Endometrial microvascular endothelial cells (primary cell): ENCODE data around the gene CYGB. TPM values are rescaled to one million over a fixed set of nuclear protein-coding genes. Genes with fewer than 3 reads are reported as not detected.
"Not testable (repeated sequence)": the region's sequence is repeated elsewhere in the genome, so short reads cannot be mapped to it uniquely, and the experiment has no call there.

Experiments used
- in situ Hi-C: cut with HindIII; loops from 2 replicates; pipeline ENCODE4 v1.10.0; 2017; ENCODE audit warnings: low sequenced_read_pairs, low pct_unique_long_range_greater_than_20kb; ENCODE audit errors: inconsistent ontology term
- total RNA-seq: library from RNA; depleted of rRNA; stranded (reverse); fragments of >200 nt; gene quantifications from one replicate; pipeline ENCODE4 v1.2.3, GENCODE V29; 2015; ENCODE audit errors: inconsistent ontology term

CYGB gene
- total RNA-seq, 1 donor from 2014 or later: 0.37 TPM

DNA sequence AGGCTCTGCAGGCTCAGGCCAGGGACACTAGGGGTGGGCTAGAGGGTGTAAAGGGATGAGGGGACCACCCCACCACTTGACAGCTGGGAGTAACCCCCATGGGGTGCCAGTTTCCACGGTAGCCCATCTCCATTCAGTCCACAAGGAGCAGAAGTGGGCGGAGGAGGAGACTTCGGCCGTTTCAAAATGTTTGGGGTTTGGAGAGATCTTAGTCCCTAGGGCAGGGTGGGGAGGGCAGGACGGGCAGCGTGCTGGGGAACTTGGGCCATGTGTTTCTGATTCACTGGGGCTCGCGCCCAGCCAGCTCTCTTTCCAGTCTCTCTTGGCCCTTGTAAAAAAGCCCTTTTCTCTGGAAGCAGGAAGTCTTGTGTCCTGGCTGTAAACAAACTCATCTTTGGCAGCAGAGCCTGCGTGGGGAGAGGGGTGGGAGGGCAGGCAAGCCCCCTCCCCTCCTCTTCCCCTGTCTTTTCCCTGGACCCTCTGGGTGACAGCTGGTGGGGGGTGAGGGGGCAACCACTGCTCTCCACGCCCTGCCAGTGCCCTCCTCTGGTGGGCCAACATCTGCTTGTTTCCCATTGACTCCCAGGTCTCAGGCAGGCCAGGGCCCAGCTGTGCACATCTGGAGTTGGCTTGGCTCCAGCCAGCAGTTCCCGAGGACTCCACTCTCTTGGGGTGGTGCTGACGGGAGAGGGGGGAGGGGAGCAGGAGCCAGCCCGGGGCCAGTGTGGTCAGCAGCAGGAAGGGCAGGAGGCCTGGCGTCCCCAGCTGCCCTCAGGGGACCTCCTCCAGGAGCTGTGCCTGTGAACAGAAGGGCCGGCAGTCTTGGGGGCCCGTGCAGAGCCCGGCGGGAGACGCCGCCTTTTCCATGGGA lies 8.1 kb downstream of the CYGB start:
- in situ Hi-C loops: no loop called here

DNA sequence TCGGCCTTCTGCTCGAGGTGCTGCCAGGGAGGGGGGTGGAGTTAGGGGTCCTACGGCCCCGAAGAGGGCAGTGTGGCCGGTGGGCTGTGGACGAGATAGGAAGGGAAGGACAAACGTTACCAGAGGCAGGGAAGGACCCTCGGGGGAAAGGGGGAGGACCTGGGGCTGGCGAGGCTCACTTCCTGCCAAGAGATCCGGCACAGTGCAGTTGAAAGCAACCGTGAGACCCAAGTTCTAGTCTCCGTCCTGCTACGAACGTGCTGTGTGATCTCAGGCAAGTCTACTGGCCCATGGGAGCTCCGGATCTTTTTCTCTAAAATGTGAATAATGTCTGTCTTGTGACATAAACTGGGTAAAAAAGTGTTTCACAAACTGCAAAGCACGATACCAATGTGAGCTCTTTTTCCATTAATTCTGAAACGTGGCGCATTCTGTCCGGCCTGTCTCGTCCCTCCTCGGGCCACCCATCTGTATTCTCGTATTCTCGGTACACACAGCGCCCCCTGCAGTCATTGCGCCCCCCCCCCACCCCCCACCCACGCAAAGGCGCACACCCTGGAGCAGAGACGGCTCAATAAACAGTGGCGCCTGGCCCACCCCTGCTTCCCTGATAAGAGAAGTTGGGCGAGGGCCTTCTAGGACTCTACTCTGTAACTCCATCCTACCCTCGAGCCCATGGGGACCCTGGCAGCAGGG lies 8.8 kb downstream of the CYGB start:
- in situ Hi-C loops: no loop called here

DNA sequence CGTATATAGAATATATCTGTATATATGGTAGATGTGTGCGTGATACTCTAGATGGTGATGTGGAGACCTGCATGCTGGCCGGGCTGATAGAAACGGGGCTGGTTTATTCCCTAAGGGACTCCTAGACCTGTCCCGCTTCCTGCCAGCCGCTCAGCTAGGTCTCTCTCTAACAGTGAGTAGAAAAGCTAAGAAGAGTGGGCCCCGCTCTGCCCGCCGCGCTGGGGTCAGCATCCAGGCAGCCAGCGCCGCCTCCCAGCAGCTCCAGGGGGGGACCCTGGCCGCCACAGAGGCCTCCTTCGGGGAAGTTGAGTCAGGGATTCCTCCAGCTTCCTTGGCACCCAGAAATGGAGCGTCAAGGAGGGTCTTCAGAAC lies 9.4 kb downstream of the CYGB start:
- in situ Hi-C loops: no loop called here

DNA sequence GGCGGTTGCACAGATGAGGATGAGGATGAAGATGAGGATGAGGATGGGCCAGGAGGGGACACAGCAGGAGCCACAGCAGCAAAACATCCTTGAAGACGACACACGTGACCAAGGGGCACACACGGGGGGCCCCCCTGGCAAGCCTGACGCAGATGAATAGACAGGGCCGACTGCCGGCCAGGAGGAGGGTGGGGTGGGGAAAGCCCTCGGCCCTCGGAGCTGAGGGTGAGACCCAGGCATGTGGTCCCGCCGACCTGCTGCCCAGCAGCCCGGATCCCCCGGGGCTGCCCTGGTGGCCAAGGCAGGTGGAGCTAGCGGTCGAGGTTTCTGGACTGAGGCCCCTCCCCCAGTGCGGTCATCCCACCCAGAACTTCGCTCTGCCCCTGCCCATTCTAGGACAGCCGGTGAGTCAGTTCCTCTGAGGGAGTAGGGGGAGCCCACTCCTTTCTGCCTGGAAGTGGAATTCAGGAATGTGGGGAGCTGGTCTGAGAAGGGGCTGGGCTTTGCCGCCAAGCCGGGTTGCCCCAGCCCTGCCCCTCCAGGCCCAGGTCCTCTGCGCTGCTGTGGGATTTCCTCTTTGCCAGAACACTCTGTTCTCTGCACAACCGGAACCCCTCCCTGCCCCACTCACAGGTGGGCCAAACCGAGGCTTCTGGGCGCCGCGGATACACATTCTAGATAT lies 9.9 kb downstream of the CYGB start:
- in situ Hi-C loops: no loop called here

DNA sequence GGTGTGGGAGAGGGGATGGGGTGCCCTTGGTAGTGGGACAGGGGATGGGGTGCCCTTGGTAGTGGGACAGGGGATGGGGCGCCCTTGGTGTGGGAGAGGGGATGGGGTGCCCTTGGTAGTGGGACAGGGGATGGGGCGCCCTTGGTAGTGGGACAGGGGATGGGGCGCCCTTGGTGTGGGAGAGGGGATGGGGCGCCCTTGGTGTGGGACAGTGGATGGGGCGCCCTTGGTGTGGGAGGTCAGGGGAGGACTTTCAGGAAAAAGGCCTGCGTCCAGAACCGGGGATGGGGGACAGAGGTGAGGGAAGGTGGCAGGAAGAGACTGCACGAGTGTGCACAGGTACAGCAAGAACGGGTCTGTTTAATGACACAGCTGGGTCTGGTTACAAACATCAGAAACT lies 10.5 kb downstream of the CYGB start:
- in situ Hi-C loops: not testable (repeated sequence)

DNA sequence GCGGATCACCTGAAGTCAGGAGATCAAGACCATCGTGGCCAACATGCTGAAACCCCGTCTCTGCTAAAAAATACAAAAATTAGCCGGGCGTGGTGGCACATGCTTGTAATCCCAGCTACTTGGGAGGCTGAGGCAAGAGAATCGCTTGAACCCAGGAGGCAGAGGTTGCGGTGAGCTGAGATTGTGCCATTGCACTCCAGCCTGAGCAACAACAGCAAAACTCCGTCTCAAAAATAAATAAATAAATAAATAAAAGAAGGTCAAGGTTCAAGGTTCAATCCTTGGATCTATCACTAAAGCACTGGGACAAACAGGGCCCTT lies 12.0 kb downstream of the CYGB start:
- in situ Hi-C loops: not testable (repeated sequence)

DNA sequence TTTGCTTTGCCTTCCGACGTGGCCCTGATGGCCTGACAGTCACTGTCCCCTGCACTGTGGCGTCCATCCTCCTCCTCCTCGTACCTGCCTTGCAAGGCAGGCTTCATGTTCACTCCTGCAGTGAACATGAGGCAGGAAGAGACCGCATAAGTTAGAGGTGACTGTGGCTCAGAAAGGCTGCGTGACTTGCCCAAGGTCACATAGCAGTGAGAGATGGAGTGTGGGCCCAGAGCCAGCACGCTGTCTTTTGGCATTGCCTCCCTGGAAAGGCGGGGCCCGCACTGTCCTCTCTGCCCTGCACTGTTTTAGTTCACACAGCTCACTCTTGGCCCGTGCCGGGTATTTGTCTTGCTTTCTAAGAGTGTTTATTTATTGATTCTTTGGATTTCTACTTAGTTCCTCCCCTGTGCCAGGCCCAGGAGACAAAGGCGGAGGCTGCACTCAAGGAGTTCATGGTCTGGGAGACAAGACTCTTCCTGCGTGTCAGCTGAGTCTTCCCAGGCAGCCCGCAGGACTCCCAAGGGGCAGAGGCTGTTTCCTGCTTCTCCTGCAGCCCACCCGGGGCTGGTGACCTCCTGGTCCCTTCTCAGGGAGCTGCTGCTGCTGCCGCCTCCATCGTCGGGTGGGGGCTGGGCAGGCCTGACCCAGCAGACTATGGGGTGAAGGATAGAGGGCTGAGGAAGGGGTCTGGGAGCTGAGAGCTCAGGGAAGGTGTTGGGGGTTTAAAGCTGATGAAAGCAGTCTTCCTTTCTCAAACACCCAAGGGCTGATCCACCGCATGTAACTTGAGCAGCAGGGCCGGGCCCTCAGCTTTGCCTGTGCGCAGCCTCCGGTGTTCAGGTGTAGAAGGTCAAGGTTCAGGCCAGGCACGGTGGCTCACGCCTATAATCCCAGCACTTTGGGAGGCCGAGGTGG lies 12.7 kb downstream of the CYGB start:
- in situ Hi-C loops: no loop called here

DNA sequence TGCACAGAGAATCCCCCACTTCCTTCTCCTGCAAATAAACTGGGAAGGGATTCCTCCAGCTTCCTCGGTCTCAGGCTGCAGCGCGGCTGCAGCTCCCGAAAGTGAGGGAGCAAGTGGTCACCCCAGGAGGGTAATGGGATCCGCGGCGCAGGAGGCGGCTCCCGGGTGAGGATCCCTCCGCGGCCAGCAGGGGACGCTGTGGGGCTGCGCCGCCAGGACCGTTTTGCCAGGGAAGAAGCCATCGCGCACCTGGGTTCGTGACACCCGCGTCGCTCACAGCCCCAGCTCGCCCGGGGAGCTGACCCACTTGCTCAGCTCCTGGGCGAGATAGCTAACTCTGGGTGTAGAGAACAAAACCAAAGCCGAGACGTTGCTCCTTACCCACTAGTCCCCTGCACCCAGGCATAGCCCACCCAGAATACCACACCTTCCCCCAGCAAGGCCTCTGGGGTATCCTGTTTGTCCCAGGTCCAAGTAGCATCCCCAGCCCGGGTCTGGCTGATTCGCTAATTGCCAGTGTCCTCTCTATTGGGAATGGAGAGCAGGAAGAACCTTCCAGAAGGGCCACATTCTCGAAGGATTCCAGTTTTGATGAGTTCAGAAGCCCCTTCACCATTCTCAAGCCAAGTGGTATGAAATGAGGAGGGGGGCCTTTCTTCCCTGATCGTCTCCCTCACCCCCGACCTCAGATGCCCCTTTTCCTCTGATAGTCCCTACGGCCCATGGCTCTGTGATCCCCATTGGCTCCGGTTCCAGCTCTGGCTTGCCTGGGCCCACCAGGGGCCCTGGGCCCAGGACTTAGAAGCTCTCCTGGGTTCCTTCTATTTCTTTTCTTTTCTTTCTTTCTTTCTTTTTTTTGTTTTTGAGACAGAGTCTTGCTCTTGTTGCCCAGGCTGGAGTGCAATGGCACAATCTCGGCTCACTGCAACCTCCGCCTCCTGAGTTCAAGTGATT lies 14.1 kb downstream of the CYGB start:
- in situ Hi-C loops: no loop called here

DNA sequence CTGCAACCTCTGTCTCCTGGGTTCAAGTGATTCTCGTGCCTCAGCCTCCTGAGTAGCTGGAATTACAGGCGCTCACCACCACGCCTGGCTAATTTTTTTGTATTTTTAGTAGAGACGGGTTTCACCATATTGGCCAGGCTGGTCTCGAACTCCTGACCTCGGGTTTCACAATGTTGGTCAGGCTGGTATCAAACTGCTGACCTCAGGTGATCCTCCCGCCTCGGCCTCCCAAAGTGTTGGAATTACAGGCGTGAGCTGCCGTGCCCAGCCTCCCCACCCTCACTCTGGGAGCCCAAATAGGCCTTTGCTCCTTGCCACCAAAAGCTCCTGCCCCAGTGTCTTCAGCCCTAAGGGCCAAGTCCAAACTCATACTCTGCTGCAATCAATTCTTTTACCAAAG lies 15.8 kb downstream of the CYGB start:
- in situ Hi-C loops: not testable (repeated sequence)

DNA sequence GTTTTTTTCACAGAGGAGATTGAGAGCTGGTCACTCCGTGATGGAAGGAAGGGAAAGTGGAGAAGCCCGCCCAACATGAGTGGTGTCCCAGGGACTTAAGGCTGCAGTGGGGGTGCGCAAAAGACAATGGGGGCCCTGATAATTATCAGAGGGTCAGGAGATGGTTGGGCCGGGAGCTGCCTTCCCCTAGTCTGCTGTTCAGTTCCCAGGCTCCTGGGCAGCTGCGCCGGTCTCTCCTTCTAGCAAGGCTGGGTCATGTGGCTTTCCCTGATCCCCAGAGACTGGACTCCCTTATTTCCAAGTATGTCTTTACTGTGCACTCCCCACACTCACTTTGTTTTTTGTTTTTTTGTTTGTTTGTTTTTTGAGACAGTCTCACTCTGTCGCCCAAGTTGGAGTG lies 16.2 kb downstream of the CYGB start:
- in situ Hi-C loops: no loop called here

DNA sequence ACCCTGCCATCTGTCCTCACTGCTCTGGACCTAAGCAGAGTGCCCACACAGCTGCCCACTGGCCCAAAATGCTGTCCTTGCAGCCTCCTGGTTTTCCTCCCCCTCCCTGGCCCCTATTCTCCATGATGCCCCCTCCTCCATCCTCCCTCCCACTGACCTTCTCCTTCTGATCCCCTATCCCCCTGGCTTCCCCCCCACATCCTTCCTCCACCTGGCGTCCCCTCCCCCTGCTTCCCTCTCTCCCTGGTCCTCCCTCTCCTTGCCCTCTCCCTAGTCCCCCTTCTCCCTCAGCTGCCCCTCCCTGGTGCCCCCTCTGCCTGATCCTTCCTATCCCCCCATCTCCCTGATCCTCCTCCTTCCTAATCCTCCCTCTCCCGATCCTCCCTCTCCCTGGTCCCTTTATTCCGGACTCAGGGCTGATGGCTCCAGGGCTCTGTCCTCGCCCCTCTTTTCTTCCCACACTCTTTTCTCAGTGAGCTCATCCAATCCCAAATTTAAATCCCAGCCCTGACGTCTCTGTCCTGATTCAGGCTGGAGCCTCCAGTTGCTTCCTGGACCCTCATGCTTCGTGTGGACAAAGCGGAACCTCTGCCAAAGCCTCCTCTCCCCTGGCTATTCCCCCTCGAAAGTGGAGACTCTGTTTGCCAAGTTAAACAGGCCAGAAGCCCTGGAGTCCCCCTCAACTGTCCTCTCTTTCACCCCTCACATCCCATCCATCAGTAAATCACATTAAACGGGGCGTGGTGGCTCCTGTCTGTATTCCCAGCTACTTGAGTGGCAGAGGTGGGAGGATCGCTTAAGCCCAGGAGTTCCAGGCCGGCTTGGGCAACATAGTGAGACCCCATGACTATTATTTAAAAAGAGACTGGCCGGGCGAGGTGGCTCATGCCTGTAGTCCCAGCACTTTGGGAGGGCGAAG lies 18.2 kb downstream of the CYGB start:
- in situ Hi-C loops: no loop called here

DNA sequence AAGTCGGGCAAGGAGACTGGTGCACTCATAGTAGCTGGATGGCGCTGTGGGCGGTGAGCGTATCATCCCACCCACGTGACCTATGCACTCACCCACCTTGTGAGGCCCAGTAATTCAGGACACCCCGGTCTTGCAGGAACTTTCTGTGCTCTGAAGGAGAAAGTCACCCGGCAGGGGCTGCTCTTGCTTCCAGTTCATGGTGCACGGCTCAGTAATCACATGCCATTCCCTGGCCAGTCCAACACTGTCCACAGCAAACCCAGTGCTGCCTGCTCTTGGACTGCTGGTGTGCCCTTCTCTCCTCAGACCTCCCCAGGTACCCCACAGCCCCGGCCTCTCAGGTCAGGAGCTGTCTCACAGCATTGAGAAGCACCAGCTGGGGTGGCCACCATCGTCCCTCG lies 19.9 kb downstream of the CYGB start:
- in situ Hi-C loops: no loop called here

DNA sequence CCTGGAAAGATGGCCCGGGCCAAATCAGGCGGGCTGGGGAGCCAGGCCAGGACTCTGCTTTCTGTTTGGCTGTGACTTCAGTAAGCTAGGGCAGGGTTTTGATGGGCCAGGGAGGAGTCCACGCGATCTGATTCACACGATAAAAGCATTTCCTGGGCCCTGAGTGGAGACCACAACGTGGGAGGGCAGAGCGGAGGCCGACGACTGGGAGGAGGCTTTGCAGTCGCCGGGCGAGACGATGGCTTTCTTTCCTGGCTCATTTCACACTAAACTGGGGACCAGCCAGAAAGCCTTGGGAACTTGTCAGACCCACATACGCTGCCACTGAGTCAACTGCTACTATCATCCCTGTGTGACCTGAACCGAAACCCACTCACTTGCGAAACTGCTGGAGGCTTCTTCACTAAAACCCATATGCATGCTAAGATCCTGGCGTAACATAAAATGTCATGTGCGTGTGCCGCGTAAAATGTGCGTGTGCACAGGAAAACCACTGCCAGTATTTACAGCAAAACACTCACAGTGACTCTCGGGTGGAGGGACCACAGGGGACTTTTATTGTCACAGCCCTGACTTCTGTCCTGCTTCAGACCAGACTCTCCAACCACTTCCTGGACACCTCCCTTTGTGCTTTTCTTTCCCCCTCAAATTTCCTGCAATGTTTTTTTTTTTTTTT lies 22.1 kb downstream of the CYGB start:
- in situ Hi-C loops: no loop called here

DNA sequence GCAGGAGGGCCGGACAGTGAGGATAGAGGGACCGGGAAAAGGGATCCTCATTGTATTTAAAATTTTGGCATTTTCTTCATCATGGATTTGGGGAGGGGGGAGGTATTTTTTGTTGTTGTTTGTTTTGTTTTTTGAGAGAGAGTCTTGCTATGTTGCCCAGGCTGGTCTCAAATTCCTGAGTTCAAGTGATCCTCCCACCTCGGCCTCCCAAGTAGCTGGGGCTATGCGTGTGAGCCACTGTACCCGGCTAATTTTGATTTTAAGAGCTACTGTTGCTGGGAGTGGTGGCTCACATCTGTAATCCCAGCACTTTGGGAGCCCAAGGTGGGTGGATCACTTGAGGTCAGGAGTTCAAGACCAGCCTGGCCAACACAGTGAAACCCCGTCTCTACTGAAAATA lies 23.2 kb downstream of the CYGB start:
- in situ Hi-C loops: not testable (repeated sequence)

DNA sequence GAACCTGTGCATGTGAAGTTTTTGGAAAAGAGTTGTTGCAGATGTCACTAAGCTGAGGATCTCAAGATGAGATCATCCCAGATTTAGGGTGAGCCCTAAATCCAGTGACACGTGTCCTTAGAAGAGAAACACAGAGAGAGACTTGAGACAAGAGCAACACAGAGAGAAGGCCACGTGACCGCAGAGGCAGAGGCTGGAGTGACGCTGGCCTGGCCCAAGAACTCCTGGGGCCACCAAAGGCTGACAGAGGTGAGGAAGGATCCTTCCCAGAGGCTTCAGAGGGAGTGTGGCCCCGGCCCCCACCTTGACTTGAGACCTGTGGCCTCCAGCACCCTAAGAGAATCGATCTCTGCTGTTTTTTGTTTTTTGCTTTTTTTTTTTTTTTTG lies 24.2 kb downstream of the CYGB start:
- in situ Hi-C loops: no loop called here
